HG02885 (cell line): ENCODE measurements around the gene KIF9.

Source experiments
- ATAC-seq: cut with Tn5 transposase; IDR thresholded peaks from one replicate; pipeline ENCODE4 v1.9.1; 2021; ENCODE audit warnings: mild to moderate bottlenecking; ENCODE audit not compliant: unreplicated experiment, poor library complexity

Gene KIF9

GRCh38 chr3:47294392-47294791, 11.8 kb upstream of the KIF9 start:
- ATAC-seq: no peak

- no peak for ATAC-seq
These were observed 11.2 kb upstream of the KIF9 start for GRCh38 chr3:47293822-47294221.

GRCh38 chr3:47291754-47292420, 9.3 kb upstream of the KIF9 start:
- peak; percentile 59 for ATAC-seq

- no peak for ATAC-seq
These were observed 8.7 kb upstream of the KIF9 start for GRCh38 chr3:47291158-47291753.

- no peak for ATAC-seq
These were observed 6.6 kb upstream of the KIF9 start for GRCh38 chr3:47288966-47289910.

GRCh38 chr3:47283591-47284364, 1.2 kb upstream of the KIF9 start:
- no peak for ATAC-seq

GRCh38 chr3:47283193-47283537, 566 bp upstream of the KIF9 start:
- peak; percentile 2 for ATAC-seq

GRCh38 chr3:47280519-47280918, 2.1 kb downstream of the KIF9 start:
- no peak for ATAC-seq

- no peak for ATAC-seq
These were observed 6.0 kb downstream of the KIF9 start for GRCh38 chr3:47276558-47276957.

GRCh38 chr3:47274652-47275051, 7.9 kb downstream of the KIF9 start:
- ATAC-seq: no peak

GRCh38 chr3:47273564-47273963, 9.0 kb downstream of the KIF9 start:
- no peak for ATAC-seq

GRCh38 chr3:47270526-47270925, 12.1 kb downstream of the KIF9 start:
- no peak for ATAC-seq

- no peak for ATAC-seq
These were observed 15.1 kb downstream of the KIF9 start for GRCh38 chr3:47267490-47267824.

GRCh38 chr3:47266709-47267489, 15.7 kb downstream of the KIF9 start:
- ATAC-seq: no peak

- no peak for ATAC-seq
These were observed 16.7 kb downstream of the KIF9 start for GRCh38 chr3:47265725-47266428.

GRCh38 chr3:47265008-47265407, 17.6 kb downstream of the KIF9 start:
- ATAC-seq: no peak

GRCh38 chr3:47261301-47261700, 21.3 kb downstream of the KIF9 start:
- ATAC-seq: no peak

- no peak for ATAC-seq
These were observed 22.0 kb downstream of the KIF9 start for GRCh38 chr3:47260605-47261004.

GRCh38 chr3:47259114-47259513, 23.5 kb downstream of the KIF9 start:
- ATAC-seq: no peak
